DMS53 treated with DMSO at 0.1 percent for 48 hours (cell line): ENCODE results near the gene SORCS2.

Experiments
- DNase-seq: peaks from one replicate; lab custom pipeline; 2025; ENCODE audit not compliant: unreplicated experiment; lab: John Stamatoyannopoulos, UW

SORCS2 gene

DNA sequence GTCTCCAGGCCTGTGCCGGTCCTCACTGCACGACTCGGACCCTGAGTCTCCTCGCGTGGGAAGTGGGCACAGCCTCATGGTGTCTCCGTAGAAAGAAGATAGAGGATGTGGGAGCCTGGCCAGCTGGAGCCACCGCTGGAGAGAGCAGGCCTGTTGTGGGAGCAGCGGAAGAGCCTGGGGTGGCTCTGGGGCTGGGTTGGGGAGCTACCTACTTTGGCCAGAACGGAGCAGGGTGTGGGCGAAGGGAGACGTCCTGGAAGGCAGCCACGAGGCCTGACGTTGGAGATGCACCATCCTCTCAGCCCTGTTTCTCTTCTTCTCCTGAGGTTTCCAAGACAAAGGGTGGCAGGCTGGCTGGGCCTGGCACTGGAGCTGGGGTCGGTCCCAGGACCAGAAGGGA, 93.8 kb downstream of the SORCS2 start:
- no peak for DNase-seq

DNA sequence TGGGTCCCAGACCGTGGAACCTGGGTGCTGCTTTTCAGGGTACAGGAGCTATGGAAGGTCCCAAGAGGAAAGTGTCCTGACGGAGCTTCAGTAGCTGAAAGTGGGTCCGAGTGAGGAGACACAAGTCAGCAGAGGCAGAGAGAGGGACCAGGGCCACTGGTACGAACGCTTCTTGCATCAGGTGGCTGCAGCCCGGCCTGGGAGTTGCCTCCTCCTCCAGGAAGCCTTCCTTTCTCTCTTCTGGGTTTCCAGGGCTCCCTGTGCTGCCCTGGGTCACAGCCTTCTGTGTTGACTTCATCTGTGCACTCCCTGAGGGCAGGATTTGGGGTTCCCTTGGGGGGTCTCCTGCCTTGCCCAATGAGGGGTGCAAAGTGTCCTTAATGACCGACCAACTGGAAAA, 94.5 kb downstream of the SORCS2 start:
- DNase-seq, result no peak

DNA sequence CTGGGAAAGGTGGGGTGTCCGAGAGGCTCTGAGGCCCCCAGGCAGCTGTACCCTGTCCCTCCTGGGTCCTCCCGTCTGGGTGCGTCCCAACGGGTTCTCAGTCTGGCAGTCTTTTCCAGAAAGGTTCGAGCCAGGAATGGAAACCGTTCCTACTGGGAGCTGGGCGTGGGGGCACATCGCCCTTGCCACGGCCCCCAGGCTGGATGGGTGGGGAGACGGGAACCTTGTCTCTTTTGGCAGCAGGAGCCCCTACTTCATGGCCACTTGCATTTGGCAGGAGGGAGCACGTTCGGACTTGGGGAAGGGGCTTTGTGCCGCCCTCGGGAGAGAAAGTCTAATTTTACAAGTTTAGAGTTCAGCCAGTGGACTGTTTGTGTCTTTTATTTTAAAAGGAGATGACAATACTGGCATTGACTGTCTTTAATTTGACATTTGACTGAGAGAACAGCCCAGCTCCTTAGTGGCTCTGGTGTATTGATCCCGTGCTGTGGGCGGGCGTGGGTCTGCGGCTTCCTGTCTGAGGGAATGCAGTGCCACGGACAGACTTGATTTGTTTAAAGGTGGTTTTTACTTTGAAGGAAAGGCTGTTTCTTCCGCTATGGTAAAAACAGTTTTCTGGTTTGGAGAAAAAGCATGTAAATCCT, 95.1 kb downstream of the SORCS2 start:
- DNase-seq, result no peak

DNA sequence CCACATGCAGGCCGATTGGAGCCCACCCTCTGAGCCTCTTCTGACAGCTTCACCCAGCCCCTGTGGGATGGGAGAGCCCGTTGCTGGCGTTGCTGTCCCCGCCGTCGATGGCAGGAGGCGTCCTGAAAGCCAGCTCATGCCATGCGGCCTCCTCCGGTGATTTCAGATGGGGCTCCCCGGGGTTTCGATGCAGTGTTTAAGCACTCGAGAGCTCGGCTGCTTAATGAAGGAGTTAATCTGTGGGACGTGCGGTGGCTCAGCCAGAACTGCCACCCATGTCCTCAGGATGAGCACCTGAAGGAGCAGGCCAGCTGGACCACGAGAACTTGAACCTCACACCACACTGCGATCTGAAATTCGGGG, 95.6 kb downstream of the SORCS2 start:
- DNase-seq, result no peak

DNA sequence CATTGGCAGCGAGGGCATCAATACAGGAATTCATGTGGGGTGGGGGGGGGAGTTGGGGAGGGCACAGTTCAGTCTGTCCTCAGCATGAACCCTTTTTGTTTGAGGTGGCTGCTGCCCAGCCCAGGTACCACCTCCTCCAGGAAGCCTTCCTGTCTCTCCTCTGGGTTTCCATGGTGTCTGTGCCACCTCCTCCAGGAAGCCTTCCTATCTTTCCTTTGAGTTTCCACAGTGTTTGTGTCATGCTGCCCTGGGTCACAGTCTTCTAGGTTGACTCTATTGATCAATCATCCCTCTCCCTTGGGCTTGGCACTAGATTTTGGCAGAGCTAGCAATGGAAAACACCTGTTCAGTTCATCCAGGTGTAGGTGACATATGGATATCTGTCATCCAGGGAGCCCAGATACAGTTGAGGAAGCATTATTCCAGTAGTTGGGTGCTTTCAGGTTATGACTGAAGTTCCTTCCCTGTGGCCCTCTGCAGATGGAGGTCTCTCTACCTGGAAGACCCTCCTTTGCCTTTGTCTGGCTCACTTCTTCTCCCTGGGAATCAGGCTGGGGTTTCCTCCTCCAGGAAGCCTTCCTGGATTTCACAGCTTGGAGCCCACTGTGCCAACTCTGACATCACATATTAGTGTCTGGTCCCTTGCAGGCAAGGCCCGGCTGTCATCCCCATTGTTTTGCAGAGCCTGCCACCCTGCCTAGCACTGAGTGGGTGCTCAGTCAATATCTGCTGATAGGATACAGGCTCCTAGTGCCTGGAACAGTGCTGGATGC, 96.6 kb downstream of the SORCS2 start:
- DNase-seq, result no peak

DNA sequence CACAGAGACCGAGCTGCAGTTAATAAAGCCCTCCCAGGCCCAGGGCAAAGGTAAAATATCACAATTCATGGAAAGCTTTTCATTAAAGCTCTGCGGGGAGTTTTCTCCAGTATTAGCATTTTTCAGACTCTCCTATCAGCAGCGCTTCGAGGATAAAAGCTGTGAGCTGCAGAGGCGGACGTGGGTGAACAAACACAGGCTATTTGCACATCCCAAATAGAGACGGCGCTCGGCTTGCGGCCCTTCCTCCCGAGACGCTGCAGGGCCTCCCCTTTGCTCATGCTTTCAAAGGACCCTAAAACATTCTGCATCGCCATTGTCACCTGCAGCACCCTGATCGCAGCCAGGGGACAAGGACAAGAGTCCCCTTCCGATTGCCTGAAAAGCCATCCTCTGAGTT, 97.3 kb downstream of the SORCS2 start:
- DNase-seq, result no peak

DNA sequence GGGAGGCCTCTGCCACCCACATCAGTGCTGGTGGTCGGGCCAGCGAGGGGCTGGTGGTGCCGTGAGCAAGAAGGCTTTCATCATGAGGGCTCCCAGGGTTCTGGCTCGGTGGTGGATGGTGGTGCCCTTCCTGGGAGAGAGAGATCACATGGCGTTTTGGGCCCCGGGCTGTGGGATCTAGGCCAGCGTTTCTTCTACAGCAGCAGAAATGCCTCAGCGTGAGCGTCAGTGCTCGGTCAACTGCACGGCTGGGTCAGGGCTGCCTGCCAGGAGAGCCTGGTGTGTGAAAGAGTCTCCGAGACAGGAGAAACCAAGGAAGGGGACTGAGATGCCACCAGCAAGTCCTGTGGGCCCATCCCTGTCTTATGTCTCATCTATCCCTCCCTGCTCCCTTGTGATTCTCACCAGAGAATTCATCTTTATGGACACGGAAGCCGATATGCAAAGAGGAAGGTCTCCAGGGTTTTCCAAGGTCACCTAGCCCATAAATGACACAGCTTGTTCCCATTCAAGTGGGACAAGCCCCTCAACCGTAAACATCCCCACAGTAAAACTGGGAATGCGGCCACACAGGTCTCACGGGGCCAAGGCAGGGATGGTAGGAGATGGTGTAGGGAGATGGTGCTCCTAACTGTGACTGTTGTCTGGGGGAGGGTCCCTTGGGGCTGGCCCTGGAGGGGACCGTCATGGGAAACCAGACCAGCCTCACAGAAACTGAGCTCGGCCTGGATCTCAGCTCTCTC, 99.2 kb downstream of the SORCS2 start:
- no peak for DNase-seq

DNA sequence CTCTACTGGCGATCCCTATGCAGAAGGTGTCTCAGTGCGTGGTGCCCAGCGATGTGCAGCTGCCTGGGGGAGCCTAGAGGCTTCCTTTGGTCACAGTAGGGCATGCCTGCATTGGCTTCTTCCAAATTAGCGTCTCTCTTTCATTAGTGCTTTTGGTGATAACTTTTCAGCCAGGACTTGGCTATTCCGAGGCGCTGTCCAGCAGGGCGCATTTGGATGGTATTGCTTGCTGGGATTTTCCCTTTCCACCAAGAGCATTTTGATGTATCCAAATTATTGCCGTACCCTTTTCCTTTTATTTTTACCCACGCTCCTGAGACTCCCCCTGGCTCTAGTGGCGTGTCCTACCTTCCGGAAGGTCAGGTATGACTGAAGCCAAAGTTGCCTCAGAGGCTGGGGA, 101.4 kb downstream of the SORCS2 start:
- DNase-seq, result no peak

DNA sequence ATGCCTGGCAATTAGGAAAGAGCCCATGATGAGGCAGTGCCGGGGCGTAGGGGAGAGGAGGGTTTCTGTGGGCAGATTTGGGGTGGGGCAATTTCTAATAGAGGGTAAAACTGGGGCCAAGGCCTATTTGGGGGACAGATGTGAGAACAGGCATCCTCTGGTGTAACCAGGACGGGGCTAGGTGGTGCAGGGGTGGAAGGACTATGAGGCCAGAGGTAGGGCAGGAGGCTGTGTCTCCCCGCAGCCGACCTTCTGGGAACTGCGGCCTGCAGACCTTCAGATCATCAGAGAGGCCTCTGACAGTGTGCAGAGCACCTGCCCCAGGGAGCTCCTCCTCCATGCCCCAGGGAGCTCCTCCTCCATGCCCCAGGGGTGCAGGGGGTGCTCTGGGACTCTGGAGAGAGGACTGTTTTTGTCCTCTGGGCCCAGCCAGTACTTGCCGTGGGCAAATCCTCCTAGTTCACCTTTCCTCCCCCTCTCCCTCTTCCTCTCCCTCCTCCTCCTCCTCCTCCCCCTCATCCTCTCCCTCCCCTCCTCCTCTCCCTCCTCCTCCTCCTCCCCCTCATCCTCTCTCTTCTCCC, 101.9 kb downstream of the SORCS2 start:
- DNase-seq, result no peak

DNA sequence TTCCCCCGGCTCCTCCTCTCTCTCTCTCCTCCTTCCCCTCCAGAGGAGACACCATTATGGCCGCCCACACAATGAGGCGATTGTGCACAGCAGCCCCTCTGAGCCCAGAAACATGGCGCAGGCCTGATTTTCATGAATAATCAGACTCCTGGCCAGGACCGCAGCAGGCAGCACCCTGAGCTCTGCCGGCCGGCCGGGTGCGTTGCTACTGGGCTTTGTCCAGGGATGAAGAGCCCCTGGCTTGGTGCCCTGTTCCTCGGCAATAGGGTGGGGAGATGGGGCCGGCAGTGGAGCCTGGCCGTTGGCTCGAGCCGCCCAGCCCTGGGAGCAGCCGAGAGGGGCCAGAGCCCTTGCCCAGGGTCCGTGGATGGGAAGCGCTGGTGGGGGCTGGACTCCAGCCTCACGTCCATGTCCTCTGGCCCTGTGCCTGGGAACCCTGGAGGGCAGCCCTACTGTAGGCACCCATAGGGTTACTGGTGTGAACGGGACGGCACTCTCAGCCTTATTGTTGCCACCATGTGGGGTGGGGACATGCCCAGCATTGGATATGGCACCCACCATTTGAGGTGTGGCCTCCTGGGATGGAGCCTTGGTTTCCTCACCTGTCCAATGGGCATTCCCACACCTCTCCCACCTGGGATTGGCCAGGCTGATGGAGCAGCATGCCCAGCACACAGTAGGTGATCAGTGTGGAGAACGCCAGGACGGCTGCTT, 103.0 kb downstream of the SORCS2 start:
- DNase-seq, result no peak

DNA sequence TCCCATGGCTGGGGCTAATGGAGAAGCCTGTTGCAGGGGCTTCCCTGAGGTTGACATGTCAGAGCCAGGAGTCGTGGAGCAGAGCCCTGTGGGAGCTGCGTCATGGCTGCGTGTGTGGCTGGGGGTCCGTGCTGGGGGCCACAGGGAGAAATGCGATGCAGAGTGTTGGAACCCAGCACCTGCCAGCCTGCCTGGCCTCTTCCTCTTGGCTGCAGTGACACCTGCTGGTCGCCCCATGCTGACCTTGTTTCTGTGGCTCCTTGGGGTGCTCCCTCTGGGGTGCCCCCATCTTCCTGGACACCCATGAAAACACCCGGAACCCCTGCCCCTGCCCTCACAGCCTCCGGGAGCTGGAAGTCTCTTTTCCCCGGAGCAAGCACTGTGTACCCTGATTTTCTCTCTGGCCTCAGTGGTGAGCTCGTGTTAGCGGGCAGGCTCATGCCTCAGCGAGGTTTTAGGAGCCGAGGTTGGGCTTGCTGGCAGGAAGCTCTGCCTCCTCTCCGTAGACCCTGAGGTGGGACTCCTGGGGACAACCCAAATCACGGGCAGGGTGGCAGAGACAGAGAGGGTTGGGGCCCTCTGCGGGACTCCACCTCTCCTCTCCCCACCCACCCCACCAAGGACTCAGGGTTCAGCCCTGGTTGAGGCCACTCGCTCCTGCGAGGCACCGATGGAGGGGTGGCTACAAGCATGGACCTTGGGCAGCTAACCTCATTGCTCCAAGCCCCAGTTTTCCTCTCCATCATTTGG, 103.7 kb downstream of the SORCS2 start:
- no peak for DNase-seq

DNA sequence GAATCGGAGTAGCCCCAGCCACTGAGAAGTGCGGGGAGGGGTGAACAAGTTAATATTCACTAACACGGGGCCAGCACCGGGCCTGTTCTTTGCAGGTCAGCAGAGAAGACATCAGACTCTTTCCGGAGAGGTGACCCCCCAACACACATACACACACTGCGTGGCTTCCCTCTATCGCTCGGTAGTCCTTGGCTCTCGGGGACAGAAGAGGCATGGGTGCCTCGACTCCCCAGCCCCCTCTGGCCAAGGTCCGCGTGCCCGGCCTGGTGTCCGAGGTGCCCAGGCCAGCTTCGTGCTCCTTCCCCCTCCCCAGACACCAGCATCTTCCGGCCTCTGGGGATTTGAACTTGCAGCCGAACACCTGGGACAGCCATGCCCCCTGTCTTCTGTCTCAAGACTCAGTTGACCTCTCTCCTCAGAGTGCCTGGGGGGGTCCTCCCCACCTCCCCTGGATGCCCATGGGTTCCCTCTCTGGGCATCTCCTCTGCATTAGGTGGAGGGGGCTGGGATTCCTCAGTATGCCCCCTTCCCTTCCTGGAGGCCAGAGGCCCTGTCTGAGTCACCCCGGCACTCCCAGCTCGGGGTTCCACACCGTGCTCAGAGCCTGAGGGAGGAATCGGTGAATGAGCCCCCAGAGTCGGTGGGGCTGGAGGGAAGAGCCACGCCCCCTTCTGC, 104.5 kb downstream of the SORCS2 start:
- no peak for DNase-seq

DNA sequence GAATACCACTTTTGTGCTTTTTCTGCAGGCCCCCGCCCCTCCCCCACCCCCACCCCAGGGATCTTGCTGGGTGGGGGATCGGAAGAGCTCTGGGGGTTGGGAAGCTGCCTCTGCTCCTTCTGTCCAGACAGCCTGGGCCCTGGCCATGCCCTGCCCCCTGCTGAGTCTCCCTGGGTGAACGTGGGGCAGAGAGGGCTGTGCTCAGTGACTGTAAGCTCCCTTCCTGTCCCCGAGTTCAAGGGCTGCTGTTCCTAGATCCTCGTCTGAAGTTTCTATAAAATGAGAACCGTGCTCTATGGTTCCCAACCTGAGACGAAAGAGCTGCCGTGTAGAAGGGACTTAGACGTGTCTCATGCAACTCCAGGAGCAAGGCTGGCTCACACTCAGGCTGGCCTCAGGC, 105.0 kb downstream of the SORCS2 start:
- DNase-seq, result no peak

DNA sequence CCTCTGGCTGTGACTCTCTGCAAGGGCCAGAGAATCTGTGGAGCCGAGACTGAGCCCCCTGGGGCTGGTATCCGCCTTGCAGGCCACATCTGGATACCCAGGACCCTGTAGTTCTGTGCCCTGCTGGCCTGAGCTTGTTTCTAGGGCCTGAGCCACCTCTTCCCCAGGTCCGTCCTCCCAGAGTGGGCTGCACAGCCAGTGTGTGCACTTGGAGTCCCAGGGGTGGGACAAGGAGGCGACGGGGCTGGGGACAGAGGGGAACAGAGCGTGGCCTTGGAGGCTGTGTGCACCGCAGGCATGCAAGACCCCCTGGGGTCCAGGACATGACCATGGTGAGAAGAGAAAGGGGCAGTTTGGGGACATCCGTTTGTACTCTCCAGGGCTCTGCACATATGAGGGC, 105.5 kb downstream of the SORCS2 start:
- DNase-seq, result no peak

DNA sequence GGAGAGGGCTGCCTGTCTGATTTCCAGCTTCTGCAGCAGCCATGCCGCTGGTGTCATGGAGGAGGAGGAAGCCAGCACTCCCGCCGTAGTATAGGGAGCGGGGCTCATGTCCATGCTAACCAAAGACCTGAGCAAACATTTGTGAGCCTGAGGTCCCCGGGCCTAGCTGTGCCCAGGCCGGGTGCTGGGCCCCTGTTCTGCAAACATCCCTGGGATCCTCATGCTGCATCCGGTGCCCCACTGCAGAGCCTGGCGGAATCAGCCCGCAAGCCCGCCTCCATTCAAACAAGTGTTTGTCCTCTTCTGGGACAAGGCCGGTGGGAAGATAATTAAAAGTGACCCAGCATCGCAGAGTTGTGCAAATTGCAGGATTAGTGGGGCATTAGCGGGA, 106.3 kb downstream of the SORCS2 start:
- no peak for DNase-seq

DNA sequence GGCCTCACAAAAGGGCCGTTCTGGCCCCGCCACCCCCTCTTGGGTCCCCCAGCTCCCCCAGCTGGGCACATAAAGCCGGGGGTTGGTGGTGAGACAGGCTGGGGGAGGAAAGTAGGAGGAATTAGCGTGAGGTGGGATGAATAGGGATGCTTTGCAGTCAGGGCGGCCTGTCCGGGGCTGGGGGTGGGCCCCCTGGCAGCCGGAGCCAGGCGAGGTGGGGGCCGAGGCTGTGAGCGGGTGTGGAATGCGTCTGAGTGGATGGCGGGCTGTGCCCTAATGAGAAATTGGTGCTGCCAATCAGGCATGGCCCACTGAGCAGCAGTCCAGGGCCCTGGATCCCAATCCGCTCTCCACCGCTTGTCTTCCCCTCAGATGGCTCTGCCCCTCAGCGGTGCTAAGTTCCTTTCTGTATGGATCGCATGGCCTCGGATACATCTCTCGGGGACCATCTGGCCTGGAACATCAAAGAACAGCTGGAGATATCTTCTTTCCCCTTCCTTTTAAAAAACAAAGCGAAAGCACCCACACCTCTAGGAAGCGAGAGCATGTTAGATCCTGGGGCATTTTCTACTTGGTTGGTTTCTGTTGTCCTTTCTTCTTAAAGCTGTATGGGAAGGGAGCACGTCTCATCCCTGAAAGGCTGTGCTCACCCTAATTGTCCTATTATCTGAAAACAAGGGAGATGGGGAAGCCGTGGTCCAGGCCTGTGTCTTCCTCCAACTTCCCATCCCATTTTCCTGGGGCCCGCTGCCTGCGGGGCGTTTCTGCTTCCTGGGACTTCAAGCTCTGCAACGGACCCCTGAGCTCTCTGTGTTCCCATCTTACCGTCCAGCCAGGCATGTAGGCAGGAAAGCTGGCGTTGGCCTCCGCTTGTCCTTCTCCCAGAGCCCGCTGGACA, 106.9 kb downstream of the SORCS2 start:
- no peak for DNase-seq

DNA sequence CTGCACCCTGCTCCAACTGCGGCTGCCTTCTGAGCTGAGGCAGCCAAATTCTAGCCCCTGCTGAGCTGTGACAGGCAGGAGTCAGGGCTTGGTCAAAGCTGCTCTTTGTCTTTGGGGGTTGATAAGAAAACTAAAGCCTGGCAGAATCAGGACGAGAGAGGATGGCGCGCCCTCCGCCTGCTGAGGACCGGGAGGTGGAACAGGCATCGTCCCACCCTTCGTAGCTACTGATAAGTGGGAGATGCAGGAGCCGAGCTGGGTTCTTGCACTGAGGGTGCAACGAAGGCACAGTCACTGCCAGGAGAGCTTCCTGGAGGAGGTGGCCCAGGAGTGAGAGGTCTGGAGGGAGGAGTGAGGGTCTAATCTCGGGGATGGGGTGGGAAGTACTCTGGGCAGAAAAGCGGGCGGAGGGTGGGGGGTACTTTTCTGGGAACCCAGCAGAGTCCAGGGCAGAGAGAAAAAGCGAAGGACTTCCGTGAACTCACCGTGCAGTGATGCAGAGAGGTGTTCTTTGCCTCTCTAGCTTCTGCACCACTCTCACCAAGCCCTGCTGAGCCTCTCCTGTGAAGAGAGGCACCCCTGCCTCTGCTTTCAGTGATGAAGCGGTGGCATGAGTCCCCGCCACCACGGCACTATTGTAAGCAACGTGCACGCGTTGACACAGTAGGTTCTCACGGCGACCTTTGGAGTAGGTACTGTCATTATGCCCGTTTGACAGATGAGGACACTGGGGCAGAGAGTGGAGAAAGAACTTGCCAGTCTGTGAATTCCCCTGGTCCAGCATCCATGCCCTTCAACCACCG, 107.8 kb downstream of the SORCS2 start:
- DNase-seq, result no peak

DNA sequence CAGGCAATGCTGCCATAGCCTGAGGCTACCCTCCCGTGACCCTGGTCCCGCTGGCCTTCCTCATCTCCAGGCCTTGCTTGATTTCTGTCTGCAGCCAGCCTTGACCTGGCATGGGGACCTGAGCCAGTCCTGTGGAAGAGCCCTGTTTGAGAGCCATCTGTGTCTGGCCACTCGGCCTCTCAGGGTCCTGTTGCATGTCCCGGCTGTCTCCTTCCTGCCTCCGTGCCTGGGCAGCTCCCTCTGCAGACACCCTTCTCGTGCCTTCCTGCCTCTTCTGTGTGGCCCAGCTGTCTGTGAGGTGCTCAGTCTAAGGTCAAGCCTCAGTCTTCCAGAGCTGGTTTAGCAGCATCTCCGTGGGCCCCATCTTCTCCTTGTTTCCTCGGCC, 108.4 kb downstream of the SORCS2 start:
- DNase-seq, result no peak
